GM18861 (cell line): ENCODE results near the gene PCDHA4.
"Not testable (repeated sequence)": the region's sequence is repeated elsewhere in the genome, so short reads cannot be mapped to it uniquely, and the experiment has no call there.

Experiments
- ATAC-seq: cut with Tn5 transposase; IDR thresholded peaks from one replicate; pipeline ENCODE4 v1.9.1; 2021; ENCODE audit not compliant: unreplicated experiment

The PCDHA4 gene

DNA sequence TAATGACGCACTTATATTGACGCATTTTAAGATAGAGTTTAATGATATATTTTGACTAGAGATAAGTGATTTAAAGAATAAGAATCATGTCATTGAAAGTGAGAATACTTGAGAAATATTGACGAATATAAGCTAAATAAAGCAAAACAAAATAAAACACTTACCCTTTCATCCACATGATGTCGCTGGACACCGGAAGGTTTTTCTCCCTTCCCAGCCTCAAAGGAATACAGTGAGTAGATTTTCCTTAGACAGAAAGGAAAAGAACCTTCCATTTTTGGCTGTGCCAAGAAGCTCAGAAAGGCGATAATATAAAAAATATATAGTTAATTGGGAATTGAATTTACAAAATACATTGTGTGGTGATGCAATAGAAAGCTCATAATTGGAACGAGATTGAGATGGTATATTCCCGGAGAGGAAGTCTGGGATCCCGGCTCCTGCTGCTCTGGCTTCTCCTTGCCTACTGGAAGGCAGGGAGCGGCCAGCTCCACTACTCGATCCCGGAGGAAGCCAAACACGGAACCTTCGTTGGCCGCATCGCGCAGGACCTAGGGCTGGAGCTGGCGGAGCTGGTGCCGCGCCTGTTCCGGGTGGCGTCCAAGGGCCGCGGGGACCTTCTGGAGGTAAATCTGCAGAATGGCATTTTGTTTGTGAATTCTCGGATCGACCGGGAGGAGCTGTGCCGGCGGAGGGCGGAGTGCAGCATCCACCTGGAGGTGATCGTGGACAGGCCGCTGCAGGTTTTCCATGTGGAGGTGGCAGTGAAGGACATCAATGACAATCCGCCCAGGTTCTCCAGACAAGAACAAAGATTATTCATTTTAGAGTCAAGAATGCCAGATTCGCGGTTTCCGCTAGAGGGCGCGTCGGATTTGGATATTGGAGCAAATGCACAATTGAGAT is 14.8 kb downstream of the PCDHA4 start, which contains the start of gene PCDHA5:
PCDHA5 (plus strand) TSS at position 239 of the 906 bp plus-strand sequence.
- ATAC-seq: no peak

DNA sequence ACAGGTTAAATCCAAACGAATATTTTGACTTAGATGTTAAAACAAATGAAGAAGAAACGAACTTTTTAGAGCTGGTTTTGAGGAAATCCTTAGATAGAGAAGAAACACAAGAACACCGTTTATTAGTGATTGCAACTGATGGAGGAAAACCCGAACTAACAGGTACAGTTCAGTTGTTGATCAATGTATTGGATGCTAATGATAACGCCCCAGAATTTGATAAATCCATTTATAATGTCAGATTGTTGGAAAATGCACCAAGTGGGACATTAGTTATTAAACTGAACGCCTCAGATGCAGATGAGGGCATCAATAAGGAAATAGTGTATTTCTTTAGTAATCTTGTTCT is 15.4 kb downstream of the PCDHA4 start:
- no peak for ATAC-seq

DNA sequence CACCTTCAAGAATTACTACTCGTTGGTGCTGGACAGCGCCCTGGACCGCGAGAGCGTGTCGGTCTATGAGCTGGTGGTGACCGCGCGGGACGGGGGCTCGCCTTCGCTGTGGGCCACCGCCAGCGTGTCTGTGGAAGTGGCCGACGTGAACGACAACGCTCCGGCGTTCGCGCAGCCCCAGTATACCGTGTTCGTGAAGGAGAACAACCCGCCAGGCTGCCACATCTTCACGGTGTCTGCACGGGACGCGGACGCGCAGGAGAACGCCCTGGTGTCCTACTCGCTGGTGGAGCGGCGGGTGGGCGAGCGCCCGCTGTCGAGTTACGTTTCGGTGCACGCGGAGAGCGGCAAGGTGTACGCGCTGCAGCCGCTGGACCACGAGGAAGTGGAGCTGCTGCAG is 16.1 kb downstream of the PCDHA4 start:
- not testable (repeated sequence) for ATAC-seq

DNA sequence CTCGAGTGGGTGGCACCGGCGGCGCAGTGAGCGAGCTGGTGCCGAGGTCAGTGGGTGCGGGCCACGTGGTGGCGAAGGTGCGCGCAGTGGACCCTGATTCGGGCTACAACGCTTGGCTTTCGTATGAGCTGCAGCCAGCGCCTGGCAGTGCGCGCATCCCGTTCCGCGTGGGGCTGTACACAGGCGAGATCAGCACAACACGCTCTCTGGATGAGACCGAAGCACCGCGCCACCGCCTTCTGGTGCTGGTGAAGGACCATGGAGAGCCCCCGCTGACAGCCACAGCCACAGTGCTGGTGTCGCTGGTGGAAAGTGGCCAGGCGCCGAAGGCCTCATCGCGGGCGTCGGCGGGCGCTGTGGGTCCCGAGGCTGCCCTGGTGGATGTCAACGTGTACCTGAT is 16.6 kb downstream of the PCDHA4 start:
- no peak for ATAC-seq

DNA sequence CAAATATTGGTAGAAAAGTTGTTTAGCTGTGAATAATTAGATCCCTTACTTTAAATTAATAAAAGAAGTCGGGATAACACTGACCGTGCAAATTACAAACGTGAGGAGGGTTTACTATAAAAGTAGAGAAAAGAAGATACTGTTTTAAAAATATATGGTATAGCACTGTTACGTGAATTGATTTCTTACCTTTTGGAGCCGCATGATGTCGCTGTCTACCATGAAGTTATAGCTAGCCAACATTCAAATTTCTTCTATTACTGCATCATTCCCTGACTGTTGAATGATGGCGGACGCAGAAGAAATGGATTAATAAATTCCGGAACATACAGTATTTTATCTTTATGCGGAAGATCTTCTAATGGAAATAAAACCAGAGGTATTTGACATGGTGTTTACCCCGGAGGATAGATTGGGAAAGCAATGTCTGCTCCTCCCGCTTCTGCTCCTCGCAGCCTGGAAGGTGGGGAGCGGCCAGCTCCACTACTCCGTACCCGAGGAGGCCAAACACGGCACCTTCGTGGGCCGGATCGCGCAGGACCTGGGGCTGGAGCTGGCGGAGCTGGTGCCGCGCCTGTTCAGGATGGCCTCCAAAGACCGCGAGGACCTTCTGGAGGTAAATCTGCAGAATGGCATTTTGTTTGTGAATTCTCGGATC is 21.0 kb downstream of the PCDHA4 start, which contains the start of gene PCDHA6:
PCDHA6 (plus strand) TSS at position 257 of the 658 bp plus-strand sequence; CDS start at position 389, 132 bp downstream.
- no peak for ATAC-seq

DNA sequence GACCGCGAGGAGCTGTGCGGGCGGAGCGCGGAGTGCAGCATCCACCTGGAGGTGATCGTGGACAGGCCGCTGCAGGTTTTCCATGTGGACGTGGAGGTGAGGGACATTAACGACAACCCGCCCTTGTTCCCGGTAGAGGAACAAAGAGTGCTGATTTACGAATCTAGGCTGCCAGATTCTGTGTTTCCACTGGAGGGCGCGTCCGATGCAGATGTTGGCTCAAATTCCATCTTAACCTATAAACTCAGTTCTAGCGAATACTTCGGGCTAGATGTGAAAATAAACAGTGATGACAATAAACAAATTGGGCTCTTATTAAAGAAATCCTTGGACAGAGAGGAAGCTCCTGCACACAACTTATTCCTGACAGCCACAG is 21.5 kb downstream of the PCDHA4 start:
- ATAC-seq: no peak

DNA sequence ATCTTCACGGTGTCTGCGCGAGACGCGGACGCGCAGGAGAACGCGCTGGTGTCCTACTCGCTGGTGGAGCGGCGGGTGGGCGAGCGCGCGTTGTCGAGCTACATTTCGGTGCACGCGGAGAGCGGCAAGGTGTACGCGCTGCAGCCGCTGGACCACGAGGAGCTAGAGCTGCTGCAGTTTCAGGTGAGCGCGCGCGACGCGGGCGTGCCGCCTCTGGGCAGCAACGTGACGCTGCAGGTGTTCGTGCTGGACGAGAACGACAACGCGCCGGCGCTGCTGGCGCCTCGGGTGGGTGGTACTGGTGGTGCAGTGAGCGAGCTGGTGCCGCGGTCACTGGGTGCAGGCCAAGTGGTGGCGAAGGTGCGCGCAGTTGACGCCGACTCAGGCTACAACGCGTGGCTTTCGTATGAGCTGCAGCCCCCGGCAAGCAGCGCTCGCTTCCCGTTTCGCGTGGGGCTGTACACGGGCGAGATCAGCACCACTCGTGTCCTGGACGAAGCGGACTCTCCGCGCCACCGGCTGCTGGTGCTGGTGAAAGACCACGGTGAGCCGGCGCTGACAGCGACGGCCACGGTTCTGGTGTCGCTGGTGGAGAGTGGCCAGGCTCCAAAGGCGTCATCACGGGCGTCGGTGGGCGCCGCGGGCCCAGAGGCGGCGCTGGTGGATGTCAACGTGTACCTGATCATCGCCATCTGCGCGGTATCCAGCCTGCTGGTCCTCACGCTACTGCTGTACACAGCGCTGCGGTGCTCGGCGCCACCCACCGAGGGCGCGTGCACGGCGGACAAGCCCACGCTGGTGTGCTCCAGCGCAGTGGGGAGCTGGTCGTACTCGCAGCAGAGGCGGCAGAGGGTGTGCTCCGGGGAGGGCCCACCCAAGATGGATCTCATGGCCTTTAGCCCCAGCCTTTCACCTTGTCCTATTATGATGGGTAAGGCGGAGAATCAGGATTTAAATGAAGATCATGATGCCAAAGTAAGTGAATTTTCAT is 22.9 kb downstream of the PCDHA4 start:
- ATAC-seq: not testable (repeated sequence)

DNA sequence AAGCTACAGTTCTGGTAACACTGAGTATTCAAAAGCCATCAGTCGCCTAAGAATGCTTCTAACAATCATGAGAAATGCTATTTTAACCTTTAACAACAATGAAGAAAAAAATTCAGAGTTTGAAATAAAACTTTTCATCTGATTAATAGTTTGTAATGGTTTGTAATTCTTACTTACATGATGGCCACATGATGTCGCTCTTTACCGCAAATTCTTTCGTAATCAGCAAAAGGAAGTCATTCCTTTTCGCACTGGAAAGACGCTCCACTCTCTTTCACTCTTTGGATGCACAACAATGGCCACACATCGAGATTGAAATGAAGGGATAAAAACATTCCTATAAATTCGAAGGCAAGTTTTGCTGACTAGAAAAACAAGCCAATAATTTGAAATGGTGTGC is 27.1 kb downstream of the PCDHA4 start, which contains the start of gene PCDHA7:
PCDHA7 (plus strand) TSS at position 277 of the 400 bp plus-strand sequence; CDS start at position 392, 115 bp downstream.
- no peak for ATAC-seq

DNA sequence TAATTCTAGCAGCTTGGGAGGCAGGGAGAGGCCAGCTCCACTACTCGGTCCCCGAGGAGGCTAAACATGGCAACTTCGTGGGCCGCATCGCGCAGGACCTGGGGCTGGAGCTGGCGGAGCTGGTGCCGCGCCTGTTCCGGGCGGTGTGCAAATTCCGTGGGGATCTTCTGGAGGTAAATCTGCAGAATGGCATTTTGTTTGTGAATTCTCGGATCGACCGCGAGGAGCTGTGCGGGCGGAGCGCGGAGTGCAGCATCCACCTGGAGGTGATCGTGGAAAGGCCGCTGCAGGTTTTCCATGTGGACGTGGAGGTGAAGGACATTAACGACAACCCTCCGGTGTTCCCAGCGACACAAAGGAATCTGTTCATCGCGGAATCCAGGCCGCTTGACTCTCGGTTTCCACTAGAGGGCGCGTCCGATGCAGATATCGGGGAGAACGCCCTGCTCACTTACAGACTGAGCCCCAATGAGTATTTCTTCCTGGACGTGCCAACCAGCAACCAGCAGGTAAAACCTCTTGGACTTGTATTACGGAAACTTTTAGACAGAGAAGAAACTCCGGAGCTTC is 27.7 kb downstream of the PCDHA4 start:
- ATAC-seq: not testable (repeated sequence)

DNA sequence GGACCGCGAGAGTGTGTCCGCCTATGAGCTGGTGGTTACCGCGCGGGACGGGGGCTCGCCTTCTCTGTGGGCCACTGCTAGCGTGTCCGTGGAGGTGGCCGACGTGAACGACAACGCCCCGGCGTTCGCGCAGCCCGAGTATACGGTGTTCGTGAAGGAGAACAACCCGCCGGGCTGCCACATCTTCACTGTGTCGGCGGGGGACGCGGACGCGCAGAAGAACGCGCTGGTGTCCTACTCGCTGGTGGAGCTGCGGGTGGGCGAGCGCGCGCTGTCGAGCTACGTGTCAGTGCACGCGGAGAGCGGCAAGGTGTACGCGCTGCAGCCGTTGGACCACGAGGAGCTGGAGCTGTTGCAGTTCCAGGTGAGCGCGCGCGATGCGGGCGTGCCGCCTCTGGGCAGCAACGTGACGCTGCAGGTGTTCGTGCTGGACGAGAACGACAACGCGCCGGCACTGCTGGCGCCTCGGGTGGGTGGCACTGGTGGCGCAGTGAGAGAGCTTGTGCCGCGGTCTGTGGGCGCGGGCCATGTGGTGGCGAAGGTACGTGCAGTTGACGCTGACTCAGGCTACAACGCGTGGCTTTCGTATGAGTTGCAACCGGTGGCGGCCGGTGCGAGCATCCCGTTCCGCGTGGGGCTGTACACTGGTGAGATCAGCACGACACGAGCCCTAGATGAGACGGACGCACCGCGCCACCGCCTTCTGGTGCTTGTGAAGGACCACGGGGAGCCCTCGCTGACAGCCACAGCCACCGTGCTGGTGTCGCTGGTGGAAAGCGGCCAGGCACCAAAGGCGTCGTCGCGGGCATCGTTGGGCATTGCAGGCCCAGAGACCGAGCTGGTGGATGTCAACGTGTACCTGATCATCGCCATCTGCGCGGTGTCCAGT is 29.0 kb downstream of the PCDHA4 start:
- no peak for ATAC-seq

DNA sequence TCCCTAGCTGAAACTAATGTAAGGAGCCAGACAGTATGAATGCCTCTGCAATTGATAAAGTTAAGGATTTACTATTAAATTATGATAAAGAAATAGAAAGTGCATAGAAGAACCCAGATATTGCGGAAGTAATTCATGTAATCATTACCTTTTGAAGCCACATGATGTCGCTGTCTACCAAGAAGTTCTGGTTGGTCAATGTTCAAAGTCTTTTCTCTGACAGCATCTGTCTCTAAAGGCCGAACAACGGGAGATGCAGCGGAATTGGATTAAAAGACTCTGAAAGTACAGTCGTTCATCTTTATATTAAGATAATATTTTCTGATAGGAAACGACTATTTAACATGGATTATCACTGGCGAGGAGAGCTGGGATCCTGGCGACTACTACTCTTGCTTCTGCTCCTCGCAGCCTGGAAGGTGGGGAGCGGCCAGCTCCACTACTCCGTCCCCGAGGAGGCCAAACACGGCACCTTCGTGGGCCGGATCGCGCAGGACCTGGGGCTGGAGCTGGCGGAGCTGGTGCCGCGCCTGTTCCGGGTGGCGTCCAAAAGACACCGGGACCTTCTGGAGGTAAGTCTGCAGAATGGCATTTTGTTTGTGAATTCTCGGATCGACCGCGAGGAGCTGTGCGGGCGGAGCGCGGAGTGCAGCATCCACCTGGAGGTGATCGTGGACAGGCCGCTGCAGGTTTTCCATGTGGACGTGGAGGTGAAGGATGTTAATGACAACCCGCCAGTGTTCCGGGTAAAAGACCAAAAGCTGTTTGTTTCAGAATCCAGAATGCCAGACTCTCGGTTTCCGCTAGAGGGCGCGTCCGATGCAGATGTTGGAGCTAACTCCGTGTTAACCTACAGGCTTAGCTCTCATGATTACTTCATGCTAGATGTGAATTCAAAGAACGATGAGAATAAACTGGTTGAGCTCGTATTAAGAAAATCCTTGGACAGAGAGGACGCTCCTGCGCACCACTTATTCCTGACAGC is 34.4 kb downstream of the PCDHA4 start, which contains the start of gene PCDHA8:
PCDHA8 (plus strand) TSS at position 210 of the 985 bp plus-strand sequence; CDS start at position 345, 135 bp downstream.
- ATAC-seq: no peak

DNA sequence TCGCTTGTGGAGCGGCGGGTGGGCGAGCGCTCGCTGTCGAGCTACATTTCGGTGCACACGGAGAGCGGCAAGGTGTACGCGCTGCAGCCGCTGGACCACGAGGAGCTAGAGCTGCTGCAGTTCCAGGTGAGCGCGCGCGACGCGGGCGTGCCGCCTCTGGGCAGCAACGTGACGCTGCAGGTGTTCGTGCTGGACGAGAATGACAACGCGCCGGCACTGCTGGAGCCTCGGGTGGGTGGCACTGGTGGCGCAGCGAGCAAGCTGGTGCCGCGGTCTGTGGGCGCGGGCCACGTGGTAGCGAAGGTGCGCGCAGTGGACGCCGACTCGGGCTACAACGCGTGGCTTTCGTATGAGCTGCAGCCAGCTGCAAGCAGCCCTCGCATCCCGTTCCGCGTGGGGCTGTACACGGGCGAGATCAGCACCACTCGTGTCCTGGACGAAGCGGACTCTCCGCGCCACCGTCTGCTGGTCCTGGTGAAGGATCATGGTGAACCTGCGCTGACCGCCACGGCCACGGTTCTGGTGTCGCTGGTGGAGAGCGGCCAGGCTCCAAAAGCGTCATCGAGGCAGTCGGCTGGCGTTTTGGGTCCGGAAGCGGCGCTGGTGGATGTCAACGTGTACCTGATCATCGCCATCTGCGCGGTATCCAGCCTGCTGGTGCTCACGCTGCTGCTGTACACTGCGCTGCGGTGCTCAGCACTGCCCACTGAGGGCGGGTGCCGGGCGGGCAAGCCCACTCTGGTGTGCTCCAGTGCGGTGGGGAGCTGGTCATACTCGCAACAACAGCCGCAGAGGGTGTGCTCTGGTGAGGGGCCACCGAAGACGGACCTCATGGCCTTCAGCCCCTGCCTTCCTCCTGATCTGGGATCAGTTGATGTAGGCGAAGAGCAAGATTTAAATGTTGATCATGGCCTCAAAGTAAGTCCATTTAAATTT is 36.2 kb downstream of the PCDHA4 start:
- ATAC-seq: no peak

DNA sequence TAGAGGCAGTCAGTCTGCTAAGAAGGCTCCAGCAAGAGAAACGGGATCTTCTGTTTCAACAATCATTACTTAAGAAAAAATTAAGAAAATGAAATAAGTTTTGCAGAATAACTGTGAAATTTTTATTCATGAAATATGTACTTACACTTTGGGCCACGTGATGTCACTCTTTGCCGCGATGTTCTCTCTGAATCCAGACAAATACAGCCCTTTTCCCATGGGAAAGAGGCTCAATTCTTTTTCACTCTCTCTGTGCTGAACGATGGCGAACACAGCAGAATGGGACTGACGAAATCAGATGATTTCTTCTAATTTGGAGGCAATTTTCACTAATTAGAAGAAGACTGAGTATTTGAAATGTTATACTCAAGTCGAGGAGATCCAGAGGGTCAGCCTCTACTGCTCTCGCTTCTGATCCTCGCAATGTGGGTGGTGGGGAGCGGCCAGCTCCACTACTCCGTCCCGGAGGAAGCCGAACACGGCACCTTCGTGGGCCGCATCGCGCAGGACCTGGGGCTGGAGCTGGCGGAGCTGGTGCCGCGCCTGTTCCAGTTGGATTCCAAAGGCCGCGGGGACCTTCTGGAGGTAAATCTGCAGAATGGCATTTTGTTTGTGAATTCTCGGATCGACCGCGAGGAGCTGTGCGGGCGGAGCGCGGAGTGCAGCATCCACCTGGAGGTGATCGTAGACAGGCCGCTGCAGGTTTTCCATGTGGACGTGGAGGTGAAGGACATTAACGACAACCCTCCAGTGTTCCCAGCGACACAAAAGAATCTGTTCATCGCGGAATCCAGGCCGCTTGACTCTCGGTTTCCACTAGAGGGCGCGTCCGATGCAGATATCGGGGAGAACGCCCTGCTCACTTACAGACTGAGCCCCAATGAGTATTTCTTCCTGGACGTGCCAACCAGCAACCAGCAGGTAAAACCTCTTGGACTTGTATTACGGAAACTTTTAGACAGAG is 41.6 kb downstream of the PCDHA4 start, which contains the start of gene PCDHA9:
PCDHA9 (plus strand) TSS at position 244 of the 964 bp plus-strand sequence; CDS start at position 358, 114 bp downstream.
- ATAC-seq: not testable (repeated sequence)

DNA sequence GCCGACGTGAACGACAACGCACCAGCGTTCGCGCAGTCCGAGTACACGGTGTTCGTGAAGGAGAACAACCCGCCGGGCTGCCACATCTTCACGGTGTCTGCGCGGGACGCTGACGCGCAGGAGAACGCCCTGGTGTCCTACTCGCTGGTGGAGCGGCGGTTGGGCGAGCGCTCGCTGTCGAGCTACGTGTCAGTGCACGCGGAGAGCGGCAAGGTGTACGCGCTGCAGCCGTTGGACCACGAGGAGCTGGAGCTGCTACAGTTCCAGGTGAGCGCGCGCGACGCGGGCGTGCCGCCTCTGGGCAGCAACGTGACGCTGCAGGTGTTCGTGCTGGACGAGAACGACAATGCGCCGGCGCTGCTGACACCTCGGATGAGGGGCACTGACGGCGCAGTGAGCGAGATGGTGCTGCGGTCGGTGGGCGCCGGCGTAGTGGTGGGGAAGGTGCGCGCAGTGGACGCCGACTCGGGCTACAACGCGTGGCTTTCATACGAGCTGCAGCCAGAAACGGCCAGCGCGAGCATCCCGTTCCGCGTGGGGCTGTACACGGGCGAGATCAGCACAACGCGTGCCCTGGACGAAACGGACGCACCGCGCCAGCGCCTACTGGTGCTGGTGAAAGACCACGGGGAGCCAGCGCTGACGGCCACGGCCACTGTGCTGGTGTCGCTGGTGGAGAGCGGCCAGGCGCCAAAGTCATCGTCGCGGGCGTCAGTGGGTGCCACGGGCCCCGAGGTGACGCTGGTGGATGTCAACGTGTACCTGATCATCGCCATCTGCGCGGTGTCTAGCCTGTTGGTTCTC is 43.2 kb downstream of the PCDHA4 start:
- not testable (repeated sequence) for ATAC-seq
